SK-N-MC (cell line): ENCODE data around the gene MALAT1.

Experiments
- DNase-seq: peaks from one replicate; pipeline ENCODE4 v3.0.0-alpha.2; 2011; ENCODE audit warnings: low read depth, low spot score
- H3K27ac ChIP-seq: fragments of 200-600 bp; sonication (generic); 2 replicates; pipeline ENCODE4 v1.5.1; 2016; ENCODE audit warnings: mixed run types
- H3K36me3 ChIP-seq: fragments of 200-600 bp; sonication (generic); 2 replicates; pipeline ENCODE4 v1.6.1; 2017; ENCODE audit warnings: antibody characterized with exemption, low read length, mixed read lengths; ENCODE audit not compliant: insufficient read depth
- H3K4me3 ChIP-seq: fragments of 200-600 bp; sonication (generic); 2 replicates; pipeline ENCODE4 v1.5.1; 2016
- H3K9ac ChIP-seq: fragments of 200-600 bp; sonication (generic); 2 replicates; pipeline ENCODE4 v1.8.0; 2017; ENCODE audit warnings: mixed run types, mixed read lengths; ENCODE audit not compliant: insufficient read length
- H3K9me3 ChIP-seq: fragments of 200-600 bp; sonication (generic); 2 replicates; pipeline ENCODE4 v1.6.1; 2017; ENCODE audit warnings: low read depth, mild to moderate bottlenecking, antibody characterized with exemption, low read length, moderate library complexity, mixed read lengths
- EZH2 ChIP-seq: fragments of 200-600 bp; sonication (generic); IDR thresholded peaks from one replicate; pipeline ENCODE4 v1.6.1; 2017; ENCODE audit warnings: antibody characterized with exemption
- FOXP2 ChIP-seq: optimal IDR thresholded peaks from 2 replicates; pipeline ENCODE3; 2011; ENCODE audit warnings: mild to moderate bottlenecking, moderate library complexity; ENCODE audit not compliant: insufficient read depth; ENCODE audit errors: extremely low read length, control extremely low read depth
- POLR2AphosphoS5 ChIP-seq: IDR thresholded peaks from 2 replicates; pipeline ENCODE4 v1.6.1; 2012; ENCODE audit warnings: mild to moderate bottlenecking, low read depth, low read length, borderline replicate concordance

MALAT1 gene

DNA sequence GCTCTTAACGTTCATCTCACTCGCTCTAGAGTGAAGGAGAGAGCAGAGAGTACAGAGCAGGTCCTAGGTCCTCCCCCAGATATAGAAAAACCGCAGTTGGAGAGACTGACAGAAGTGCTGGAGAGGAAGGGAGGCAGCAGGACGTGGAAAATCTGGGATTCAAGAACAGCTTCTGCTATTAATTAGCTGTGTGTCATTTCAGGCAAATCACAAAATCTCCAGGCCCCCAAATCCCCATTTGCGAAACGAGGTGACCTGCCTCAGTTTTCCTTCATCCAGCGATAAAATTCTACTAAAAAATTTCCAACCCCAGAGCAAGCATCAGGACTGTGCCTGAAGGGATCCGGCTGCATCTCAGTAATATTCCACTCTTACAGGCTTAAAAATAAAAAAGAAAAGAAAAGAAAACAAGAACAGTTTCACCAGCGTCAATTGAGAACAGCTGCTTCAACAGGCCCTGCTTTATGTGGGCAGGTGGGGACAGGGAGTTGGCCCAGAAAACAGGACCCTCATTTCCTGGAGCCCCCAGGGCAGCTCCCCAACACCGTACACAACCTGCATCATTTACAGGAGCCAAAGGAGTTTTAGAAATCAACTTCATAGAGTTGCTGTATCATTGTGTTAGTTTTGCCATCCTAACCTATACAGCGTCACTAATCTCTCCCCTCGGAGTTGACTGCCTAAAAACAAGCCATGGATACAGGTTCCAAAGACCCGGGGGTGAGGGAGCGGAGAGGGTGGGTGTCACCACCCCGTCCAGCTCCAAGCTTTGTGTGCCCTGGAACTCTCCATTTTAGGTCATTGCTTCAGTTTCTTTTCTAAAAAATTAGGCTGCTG lies 2.3 kb upstream of the MALAT1 start:
- DNase-seq: no peak
- Histone ChIP-seq H3K4me3 (peak overlapping the region; percentile 82), H3K27ac (peak overlapping the region; percentile 100), H3K36me3 (peaks cover 24% of the 10 kb centered on the region), H3K9me3 (no peaks in the 10 kb centered on the region), H3K9ac (peak overlapping the region; percentile 89)
- TF ChIP-seq EZH2 (no peak), FOXP2 (no peak), POLR2AphosphoS5 (peak; percentile 21; the same call in 1 of the 2 replicates)

DNA sequence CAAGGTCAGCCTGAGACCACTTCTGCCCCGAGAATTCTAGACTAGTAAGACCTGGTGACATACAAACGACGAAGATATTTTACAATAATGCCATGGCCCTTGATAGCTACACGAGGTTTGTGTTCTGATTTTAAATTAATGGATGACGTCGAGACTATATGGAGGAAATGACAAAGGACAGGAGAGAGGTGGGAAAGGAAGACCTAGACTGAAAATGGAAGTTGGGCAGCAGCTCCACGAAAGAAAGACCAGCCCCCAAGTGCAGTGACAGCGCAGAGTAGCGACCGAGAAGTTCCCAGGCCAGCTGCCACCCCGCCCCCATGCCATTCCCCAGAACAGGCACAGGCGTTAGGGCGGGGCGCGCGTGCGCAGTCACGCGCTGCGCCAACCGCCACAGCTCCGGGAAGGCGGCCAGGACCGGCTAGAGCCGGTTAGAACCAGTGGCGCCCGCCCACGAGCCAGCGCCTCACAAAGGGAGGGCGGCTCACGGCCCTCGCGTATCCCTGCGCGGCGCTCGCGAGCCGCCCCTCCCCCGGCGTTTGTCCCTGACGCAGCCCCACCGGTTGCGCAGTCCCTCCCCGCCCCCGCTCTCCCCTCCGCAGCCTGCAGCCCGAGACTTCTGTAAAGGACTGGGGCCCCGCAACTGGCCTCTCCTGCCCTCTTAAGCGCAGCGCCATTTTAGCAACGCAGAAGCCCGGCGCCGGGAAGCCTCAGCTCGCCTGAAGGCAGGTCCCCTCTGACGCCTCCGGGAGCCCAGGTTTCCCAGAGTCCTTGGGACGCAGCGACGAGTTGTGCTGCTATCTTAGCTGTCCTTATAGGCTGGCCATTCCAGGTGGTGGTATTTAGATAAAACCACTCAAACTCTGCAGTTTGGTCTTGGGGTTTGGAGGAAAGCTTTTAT lies 1.5 kb upstream of the MALAT1 start:
- peak; percentile 57 for TF ChIP-seq FOXP2
- peak; percentile 83 for TF ChIP-seq POLR2AphosphoS5
- no peak for TF ChIP-seq EZH2
- DNase-seq: peak; percentile 79
- peak overlapping the region; percentile 99 for H3K9ac ChIP-seq
- no peaks in the 10 kb centered on the region for H3K9me3 ChIP-seq
- H3K27ac ChIP-seq: peak overlapping the region; percentile 100
- H3K4me3 ChIP-seq: peak overlapping the region; percentile 89
- H3K36me3 ChIP-seq: peaks cover 33% of the 10 kb centered on the region

DNA sequence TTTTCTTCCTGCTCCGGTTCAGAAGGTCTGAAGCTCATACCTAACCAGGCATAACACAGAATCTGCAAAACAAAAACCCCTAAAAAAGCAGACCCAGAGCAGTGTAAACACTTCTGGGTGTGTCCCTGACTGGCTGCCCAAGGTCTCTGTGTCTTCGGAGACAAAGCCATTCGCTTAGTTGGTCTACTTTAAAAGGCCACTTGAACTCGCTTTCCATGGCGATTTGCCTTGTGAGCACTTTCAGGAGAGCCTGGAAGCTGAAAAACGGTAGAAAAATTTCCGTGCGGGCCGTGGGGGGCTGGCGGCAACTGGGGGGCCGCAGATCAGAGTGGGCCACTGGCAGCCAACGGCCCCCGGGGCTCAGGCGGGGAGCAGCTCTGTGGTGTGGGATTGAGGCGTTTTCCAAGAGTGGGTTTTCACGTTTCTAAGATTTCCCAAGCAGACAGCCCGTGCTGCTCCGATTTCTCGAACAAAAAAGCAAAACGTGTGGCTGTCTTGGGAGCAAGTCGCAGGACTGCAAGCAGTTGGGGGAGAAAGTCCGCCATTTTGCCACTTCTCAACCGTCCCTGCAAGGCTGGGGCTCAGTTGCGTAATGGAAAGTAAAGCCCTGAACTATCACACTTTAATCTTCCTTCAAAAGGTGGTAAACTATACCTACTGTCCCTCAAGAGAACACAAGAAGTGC lies 661 bp upstream of the MALAT1 start:
- H3K27ac ChIP-seq: peak overlapping the region; percentile 99
- no peaks in the 10 kb centered on the region for H3K9me3 ChIP-seq
- TF ChIP-seq EZH2 (no peak), FOXP2 (no peak), POLR2AphosphoS5 (no peak)
- peaks cover 41% of the 10 kb centered on the region for H3K36me3 ChIP-seq
- H3K4me3 ChIP-seq: peak overlapping the region; percentile 89
- peak overlapping the region; percentile 99 for H3K9ac ChIP-seq
- no peak for DNase-seq

DNA sequence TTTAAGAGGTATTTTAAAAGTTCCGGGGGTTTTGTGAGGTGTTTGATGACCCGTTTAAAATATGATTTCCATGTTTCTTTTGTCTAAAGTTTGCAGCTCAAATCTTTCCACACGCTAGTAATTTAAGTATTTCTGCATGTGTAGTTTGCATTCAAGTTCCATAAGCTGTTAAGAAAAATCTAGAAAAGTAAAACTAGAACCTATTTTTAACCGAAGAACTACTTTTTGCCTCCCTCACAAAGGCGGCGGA lies 193 bp upstream of the MALAT1 start:
- H3K9me3 ChIP-seq: no peaks in the 10 kb centered on the region
- peaks cover 46% of the 10 kb centered on the region for H3K36me3 ChIP-seq
- TF ChIP-seq EZH2 (no peak), POLR2AphosphoS5 (no peak), FOXP2 (no peak)
- H3K27ac ChIP-seq: peak overlapping the region; percentile 99
- H3K4me3 ChIP-seq: peak overlapping the region; percentile 89
- no peak for DNase-seq
- H3K9ac ChIP-seq: peak overlapping the region; percentile 99

DNA sequence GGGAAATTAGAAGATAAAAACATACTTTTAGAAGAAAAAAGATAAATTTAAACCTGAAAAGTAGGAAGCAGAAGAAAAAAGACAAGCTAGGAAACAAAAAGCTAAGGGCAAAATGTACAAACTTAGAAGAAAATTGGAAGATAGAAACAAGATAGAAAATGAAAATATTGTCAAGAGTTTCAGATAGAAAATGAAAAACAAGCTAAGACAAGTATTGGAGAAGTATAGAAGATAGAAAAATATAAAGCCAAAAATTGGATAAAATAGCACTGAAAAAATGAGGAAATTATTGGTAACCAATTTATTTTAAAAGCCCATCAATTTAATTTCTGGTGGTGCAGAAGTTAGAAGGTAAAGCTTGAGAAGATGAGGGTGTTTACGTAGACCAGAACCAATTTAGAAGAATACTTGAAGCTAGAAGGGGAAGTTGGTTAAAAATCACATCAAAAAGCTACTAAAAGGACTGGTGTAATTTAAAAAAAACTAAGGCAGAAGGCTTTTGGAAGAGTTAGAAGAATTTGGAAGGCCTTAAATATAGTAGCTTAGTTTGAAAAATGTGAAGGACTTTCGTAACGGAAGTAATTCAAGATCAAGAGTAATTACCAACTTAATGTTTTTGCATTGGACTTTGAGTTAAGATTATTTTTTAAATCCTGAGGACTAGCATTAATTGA lies 1.0 kb downstream of the MALAT1 start:
- H3K4me3 ChIP-seq: peak overlapping the region; percentile 89
- no peak for DNase-seq
- peak overlapping the region; percentile 99 for H3K27ac ChIP-seq
- no peaks in the 10 kb centered on the region for H3K9me3 ChIP-seq
- peaks cover 58% of the 10 kb centered on the region for H3K36me3 ChIP-seq
- peak overlapping the region; percentile 99 for H3K9ac ChIP-seq
- TF ChIP-seq FOXP2 (no peak), POLR2AphosphoS5 (no peak; the same call in 1 of the 2 replicates), EZH2 (no peak)

DNA sequence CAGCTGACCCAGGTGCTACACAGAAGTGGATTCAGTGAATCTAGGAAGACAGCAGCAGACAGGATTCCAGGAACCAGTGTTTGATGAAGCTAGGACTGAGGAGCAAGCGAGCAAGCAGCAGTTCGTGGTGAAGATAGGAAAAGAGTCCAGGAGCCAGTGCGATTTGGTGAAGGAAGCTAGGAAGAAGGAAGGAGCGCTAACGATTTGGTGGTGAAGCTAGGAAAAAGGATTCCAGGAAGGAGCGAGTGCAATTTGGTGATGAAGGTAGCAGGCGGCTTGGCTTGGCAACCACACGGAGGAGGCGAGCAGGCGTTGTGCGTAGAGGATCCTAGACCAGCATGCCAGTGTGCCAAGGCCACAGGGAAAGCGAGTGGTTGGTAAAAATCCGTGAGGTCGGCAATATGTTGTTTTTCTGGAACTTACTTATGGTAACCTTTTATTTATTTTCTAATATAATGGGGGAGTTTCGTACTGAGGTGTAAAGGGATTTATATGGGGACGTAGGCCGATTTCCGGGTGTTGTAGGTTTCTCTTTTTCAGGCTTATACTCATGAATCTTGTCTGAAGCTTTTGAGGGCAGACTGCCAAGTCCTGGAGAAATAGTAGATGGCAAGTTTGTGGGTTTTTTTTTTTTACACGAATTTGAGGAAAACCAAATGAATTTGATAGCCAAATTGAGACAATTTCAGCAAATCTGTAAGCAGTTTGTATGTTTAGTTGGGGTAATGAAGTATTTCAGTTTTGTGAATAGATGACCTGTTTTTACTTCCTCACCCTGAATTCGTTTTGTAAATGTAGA lies 1.7 kb downstream of the MALAT1 start:
- peak overlapping the region; percentile 99 for H3K27ac ChIP-seq
- H3K9ac ChIP-seq: peak overlapping the region; percentile 99
- peaks cover 65% of the 10 kb centered on the region for H3K36me3 ChIP-seq
- DNase-seq: no peak
- peak overlapping the region; percentile 89 for H3K4me3 ChIP-seq
- no peak for TF ChIP-seq EZH2
- peak; percentile 84 for TF ChIP-seq POLR2AphosphoS5
- H3K9me3 ChIP-seq: no peaks in the 10 kb centered on the region

DNA sequence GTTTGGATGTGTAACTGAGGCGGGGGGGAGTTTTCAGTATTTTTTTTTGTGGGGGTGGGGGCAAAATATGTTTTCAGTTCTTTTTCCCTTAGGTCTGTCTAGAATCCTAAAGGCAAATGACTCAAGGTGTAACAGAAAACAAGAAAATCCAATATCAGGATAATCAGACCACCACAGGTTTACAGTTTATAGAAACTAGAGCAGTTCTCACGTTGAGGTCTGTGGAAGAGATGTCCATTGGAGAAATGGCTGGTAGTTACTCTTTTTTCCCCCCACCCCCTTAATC lies 2.3 kb downstream of the MALAT1 start:
- H3K36me3 ChIP-seq: peaks cover 70% of the 10 kb centered on the region
- H3K4me3 ChIP-seq: peak overlapping the region; percentile 89
- DNase-seq: no peak
- TF ChIP-seq FOXP2: no peak
- no peak for TF ChIP-seq POLR2AphosphoS5
- TF ChIP-seq EZH2: no peak
- H3K9ac ChIP-seq: peak overlapping the region; percentile 99
- peak overlapping the region; percentile 99 for H3K27ac ChIP-seq
- no peaks in the 10 kb centered on the region for H3K9me3 ChIP-seq
